HEK293T (cell line): ENCODE results near the gene ANK3.

Source experiments
- CTCF ChIA-PET: fragments of 350-600 bp; formaldehyde crosslinking; extraction: SDS; loops from one replicate; lab custom pipeline; 2021; ENCODE audit warnings: antibody characterized with exemption, inconsistent platforms; lab: Yijun Ruan, JAX
- POLR2A ChIA-PET: fragments of 350-600 bp; formaldehyde crosslinking; extraction: SDS; loops from one replicate; lab custom pipeline; 2020; ENCODE audit warnings: antibody characterized with exemption, inconsistent platforms; lab: Yijun Ruan, JAX
- DNase-seq: peaks from one replicate; pipeline ENCODE4 v3.0.0; 2012; ENCODE audit warnings: mixed read lengths; ENCODE audit errors: extremely low spot score
- ARNT ChIP-seq: fragments of 450-650 bp; IDR thresholded peaks from 2 replicates; pipeline ENCODE4 v1.6.1; 2017; ENCODE audit warnings: mild to moderate bottlenecking
- BHLHE40 ChIP-seq: fragments of 450-650 bp; IDR thresholded peaks from 2 replicates; pipeline ENCODE4 v1.6.1; 2016; ENCODE audit warnings: mild to moderate bottlenecking, moderate library complexity, borderline replicate concordance
- CTBP1 ChIP-seq: fragments of 450-650 bp; IDR thresholded peaks from 2 replicates; pipeline ENCODE4 v1.6.1; 2016; ENCODE audit warnings: borderline replicate concordance
- ELF4 ChIP-seq: fragments of 450-650 bp; IDR thresholded peaks from 2 replicates; pipeline ENCODE4 v1.6.1; 2017; ENCODE audit warnings: antibody characterized with exemption
- FOXA1 ChIP-seq: fragments of 450-650 bp; IDR thresholded peaks from 2 replicates; pipeline ENCODE4 v1.6.1; 2016; ENCODE audit warnings: mild to moderate bottlenecking
- FOXK2 ChIP-seq: fragments of 450-650 bp; IDR thresholded peaks from 2 replicates; pipeline ENCODE4 v1.6.1; 2016; ENCODE audit warnings: mild to moderate bottlenecking
- FOXM1 ChIP-seq: fragments of 450-650 bp; IDR thresholded peaks from 2 replicates; pipeline ENCODE4 v1.6.1; 2017; ENCODE audit warnings: mild to moderate bottlenecking, borderline replicate concordance
- HDGF ChIP-seq: fragments of 450-650 bp; IDR thresholded peaks from 2 replicates; pipeline ENCODE4 v1.6.1; 2017; ENCODE audit warnings: antibody characterized with exemption, borderline replicate concordance
- L3MBTL2 ChIP-seq: fragments of 450-650 bp; conservative IDR thresholded peaks from 2 replicates; pipeline ENCODE4 v1.6.1; 2016; ENCODE audit warnings: mild to moderate bottlenecking
- LEF1 ChIP-seq: fragments of 450-650 bp; IDR thresholded peaks from 2 replicates; pipeline ENCODE4 v1.6.1; 2017; ENCODE audit warnings: mild to moderate bottlenecking, borderline replicate concordance
- NFRKB ChIP-seq: fragments of 450-650 bp; IDR thresholded peaks from 2 replicates; pipeline ENCODE4 v1.6.1; 2016; ENCODE audit warnings: mild to moderate bottlenecking, moderate library complexity
- SP1 ChIP-seq: fragments of 450-650 bp; IDR thresholded peaks from 2 replicates; pipeline ENCODE4 v1.6.1; 2017
- SUZ12 ChIP-seq: fragments of 450-650 bp; IDR thresholded peaks from 2 replicates; pipeline ENCODE4 v1.6.1; 2016; ENCODE audit warnings: mild to moderate bottlenecking
- TARDBP ChIP-seq: fragments of 450-650 bp; IDR thresholded peaks from 2 replicates; pipeline ENCODE4 v1.6.1; 2016
- ZNF384 ChIP-seq: fragments of 450-650 bp; IDR thresholded peaks from 2 replicates; pipeline ENCODE4 v1.6.1; 2016
- TF ChIP-seq, protein P1 (sequence below): fragments of 450-650 bp; IDR thresholded peaks from 2 replicates; pipeline ENCODE4 v1.6.1; 2016

Gene ANK3

DNA sequence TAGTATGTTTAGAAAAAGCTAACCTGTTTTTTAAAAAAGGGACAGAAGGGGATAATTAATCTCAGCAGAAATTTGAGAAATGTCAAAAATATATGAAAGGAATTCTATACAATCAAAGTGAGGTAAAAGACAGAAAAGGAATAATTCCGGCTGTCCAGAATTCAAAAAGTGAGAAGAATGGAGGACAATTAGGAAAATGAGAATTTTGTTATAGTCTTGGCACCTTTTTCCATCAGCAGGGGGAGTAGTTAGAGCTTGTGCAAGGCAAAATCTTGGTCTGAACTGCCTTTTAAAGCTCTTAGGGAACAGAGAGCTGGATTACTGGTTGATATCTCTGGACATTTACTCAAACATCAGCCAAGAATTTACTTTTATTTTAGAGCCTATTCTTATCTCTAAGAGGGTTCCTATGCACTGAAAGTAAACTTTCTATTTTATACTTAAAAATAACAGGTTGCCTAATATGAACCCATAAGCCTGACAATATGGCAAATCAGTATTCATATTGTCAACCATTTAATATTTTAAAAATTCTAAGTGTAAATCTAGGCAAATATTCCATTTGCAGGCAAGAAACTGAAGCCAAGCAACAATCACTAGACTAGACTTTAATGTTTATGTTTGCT, 185.6 kb downstream of the ANK3 start:
- POLR2A ChIA-PET = no interaction called here
- DNase-seq = peak; percentile 33
- no peak for TF ChIP-seq FOXA1
- TF ChIP-seq, protein P1, sequence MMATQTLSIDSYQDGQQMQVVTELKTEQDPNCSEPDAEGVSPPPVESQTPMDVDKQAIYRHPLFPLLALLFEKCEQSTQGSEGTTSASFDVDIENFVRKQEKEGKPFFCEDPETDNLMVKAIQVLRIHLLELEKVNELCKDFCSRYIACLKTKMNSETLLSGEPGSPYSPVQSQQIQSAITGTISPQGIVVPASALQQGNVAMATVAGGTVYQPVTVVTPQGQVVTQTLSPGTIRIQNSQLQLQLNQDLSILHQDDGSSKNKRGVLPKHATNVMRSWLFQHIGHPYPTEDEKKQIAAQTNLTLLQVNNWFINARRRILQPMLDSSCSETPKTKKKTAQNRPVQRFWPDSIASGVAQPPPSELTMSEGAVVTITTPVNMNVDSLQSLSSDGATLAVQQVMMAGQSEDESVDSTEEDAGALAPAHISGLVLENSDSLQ = no peak
- TF ChIP-seq CTBP1 = no peak
- TF ChIP-seq SUZ12 = no peak
- TF ChIP-seq LEF1 = no peak
- no peak for TF ChIP-seq FOXM1
- no peak for TF ChIP-seq NFRKB
- TF ChIP-seq BHLHE40 = no peak
- no peak for TF ChIP-seq SP1
- no peak for TF ChIP-seq ARNT
- TF ChIP-seq L3MBTL2 = no peak
- TF ChIP-seq FOXK2 = no peak
- no peak for TF ChIP-seq TARDBP
- TF ChIP-seq ELF4 = no peak
- TF ChIP-seq ZNF384 = no peak
- TF ChIP-seq HDGF = no peak
- CTCF ChIA-PET = interaction anchor here (3.9 kb wide), 1 partner anchor 89 kb away, joined by 21 read pairs; no protein-coding TSS in a partner anchor

DNA sequence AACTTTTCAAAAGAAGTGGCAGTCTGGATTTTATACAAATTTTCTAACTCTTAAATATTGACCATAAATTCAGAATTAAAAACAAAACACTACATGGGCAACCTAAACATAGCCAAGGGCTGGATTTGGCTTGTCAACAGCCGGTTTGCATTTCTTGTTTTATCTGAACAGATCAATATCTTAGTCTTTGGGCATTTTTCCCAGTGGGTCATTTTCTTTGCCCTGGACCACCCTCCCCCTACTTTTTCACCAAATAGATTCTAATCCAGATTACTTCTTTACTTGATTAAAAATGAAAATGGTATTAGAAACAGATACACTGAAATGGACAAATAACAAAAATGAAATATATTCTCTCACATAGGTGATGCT, 189.0 kb downstream of the ANK3 start:
- CTCF ChIA-PET = no interaction called here
- POLR2A ChIA-PET = no interaction called here
- TF ChIP-seq NFRKB (no peak), CTBP1 (no peak), LEF1 (no peak), FOXA1 (no peak), HDGF (no peak), TARDBP (no peak), SUZ12 (no peak), ELF4 (no peak), ZNF384 (no peak)
- DNase-seq = no peak

DNA sequence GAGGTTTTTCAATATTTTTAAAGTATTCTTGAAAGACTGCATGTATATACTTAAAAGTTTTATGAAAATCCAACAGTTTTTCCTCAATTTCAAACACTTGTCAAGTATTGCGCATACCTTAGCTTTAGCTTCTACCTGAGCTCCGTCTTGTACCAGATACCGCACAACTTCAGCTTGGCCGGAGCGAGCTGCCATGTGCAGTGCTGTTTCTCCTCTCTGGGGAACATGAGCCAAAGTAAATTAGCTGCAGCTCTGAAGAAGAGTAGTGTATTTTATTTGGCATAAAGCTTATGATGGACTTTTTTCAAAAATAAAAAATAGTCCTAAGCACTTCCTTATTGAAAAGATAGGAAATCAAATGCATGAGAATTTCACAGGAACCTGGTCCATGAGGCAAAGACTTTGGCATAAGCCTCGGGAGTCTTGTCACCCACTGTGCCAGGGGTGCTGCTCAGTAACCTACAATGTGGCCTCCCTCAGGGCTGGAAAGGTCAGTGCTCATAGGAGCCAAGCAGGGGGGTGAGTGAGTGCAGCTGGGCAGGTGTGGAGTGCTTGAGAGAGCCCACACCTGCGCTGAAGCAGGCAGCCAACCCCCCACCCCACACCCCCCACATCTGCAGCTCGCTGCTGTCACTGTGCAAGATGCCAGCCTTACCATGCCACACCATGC, 189.5 kb downstream of the ANK3 start:
- TF ChIP-seq BHLHE40 (no peak), L3MBTL2 (no peak), SP1 (no peak)
- no peak for DNase-seq
- ChIA-PET POLR2A (no interaction called here), CTCF (interaction anchor here (1.2 kb wide), 1 partner anchor 11 kb away, joined by 3 read pairs; no protein-coding TSS in a partner anchor)

DNA sequence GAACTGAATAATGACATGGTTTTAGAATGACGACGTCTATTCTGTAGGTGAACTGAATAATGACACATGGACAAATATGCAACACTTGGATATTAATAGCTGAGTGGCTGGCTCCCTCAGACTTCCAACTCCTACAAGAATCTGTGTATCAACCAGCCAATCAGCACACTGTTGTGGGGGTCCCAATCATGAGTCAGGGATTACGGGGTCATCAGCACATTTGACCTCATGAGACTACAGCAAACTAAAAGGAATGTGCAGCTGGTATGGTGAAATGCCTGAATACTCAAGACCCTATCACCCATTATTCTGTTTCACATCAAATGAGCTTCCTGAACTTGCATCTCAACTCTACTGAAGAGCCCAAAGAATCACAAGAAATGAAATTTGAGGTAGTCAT, 192.5 kb downstream of the ANK3 start:
- TF ChIP-seq CTBP1 = no peak
- ChIA-PET CTCF (interaction anchor here (1.3 kb wide), 1 partner anchor 12 kb away, joined by 5 read pairs; no protein-coding TSS in a partner anchor), POLR2A (interaction anchor here (1.1 kb wide), 1 partner anchor 57 kb away, joined by 3 read pairs; no protein-coding TSS in a partner anchor)
- no peak for DNase-seq

DNA sequence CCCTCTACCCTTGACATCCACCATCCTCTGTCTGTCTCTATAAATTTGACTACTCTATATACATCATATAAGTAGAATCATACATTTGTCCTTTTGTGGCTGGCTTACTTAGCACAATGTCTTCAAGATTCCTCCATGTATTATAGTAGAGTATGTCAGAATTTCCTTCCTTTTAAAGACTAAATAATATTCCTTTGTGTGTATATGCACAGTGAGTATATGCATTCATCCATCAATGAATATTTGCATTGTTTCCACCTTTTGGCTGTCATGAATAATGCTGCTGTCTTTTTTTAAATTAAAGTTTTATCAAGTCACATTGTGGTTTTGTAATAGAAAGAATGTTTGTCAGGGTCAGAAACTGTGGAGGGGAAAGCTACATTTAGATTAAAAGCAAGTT, 195.3 kb downstream of the ANK3 start:
- TF ChIP-seq TARDBP (no peak), BHLHE40 (no peak), ZNF384 (no peak), SUZ12 (no peak), NFRKB (no peak)
- POLR2A ChIA-PET = no interaction called here
- DNase-seq = no peak
- CTCF ChIA-PET = no interaction called here

DNA sequence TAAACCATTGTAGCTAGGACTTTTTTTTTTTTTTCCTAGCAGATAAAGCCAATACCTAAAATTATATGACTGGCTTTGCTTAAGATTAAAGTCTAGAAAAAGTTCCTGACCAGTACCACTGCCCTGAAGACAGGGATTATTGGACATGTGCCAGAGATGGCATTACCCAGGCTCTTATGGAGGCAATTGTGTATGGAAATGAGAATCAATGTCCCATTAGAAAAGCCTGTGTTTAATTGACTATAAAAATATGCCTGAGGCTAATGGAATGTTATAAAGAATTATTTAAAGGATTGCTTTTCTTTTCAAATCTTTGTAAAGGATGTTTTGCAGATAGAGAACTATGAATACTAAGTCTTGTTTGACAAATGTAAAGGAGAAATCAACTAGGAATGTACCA, 196.7 kb downstream of the ANK3 start:
- ChIA-PET POLR2A (no interaction called here), CTCF (no interaction called here)
- DNase-seq = no peak
- TF ChIP-seq FOXA1 (no peak), ZNF384 (no peak), FOXM1 (no peak), FOXK2 (no peak), L3MBTL2 (no peak), CTBP1 (no peak), BHLHE40 (no peak), NFRKB (no peak), SUZ12 (no peak), HDGF (no peak), LEF1 (no peak), SP1 (no peak), ELF4 (no peak), ARNT (no peak)
- TF ChIP-seq, protein P1 = no peak

DNA sequence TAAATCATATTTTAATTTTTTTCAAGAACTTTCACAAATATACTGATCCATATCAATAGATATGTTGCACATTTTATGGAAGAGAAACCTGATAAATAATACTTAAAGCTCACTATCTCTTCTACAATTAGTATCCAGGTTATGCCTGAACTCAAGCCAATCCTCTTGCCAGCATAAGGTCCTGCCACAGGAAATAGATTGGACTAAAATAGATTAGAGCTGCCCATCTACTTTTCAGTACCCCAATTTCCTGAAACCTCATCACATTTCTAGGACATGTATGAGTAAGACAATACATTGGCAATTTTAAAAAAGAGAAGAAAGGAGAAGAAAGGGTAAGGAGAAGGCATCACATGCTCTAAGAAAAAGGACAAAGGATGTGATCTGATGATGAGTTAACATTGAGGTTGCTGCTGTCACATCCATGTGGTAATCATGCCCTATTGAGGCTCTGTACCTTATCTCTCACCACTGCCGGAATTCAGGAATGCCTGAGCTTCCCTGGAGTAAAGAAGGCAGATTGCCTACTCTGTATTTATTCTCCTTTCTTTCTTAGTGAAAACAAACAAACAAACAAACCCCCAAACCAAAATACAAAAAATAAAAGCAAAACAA, 199.7 kb downstream of the ANK3 start:
- CTCF ChIA-PET = interaction anchor here (1.4 kb wide), 1 partner anchor 10 kb away, joined by 3 read pairs; no protein-coding TSS in a partner anchor
- no peak for TF ChIP-seq LEF1
- no peak for TF ChIP-seq NFRKB
- no peak for TF ChIP-seq CTBP1
- TF ChIP-seq FOXK2 = no peak
- TF ChIP-seq SP1 = no peak
- no peak for TF ChIP-seq FOXA1
- TF ChIP-seq, protein P1 = no peak
- no peak for TF ChIP-seq SUZ12
- TF ChIP-seq BHLHE40 = no peak
- TF ChIP-seq TARDBP = no peak
- no peak for TF ChIP-seq ARNT
- TF ChIP-seq FOXM1 = no peak
- TF ChIP-seq ELF4 = no peak
- TF ChIP-seq ZNF384 = no peak
- TF ChIP-seq HDGF = no peak
- TF ChIP-seq L3MBTL2 = no peak
- DNase-seq = no peak
- POLR2A ChIA-PET = no interaction called here
